ENCODE measurements around the gene RELT. TPM values are rescaled to one million over a fixed set of nuclear protein-coding genes. Genes with fewer than 3 reads are reported as not detected.
A peak's percentile ranks its signal among the peaks of the same experiment; 100 is the strongest.

The RELT gene
- total RNA-seq, 1 experiment from 2014 or later = 24.5 TPM

DNA sequence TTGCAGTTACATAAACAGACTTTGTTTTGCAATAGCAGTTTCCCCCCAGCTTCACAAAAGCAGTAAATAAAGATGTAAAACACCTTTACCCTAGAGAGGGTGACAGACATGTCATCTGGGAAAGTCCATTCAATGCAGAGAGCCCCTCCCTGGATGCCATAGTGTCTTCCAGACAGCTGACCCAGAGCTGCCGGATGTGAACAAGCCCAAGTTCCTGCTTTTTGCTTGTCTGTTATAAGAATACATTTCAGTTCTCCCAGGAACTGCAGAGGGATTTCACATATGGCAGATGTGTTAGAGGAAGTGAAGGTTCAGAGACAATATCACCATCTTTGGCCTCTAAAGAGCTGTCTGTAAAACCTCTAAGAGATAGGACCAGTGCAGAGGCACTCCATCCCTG, 48.9 kb downstream of the RELT start:
- Histone ChIP-seq H3K36me3 (ENCODE audit: low read depth, low read length) (no peaks in the 10 kb centered on the region), H3F3A (ENCODE audit: low read length, unreplicated experiment) (no peaks in the 10 kb centered on the region), H3K27ac (ENCODE audit: low read length) (no peak overlapping the region), H3K4me3 (ENCODE audit: low read length) (no peak overlapping the region), H4K20me1 (ENCODE audit: low read length) (no peaks in the 10 kb centered on the region), H3K9me3 (ENCODE audit: low read length) (no peaks in the 10 kb centered on the region), H3K4me2 (ENCODE audit: low read length) (no peak overlapping the region), H3K9ac (ENCODE audit: low read length) (no peak overlapping the region), H3K79me2 (ENCODE audit: low read length) (no peaks in the 10 kb centered on the region), H3K4me1 (ENCODE audit: insufficient read depth, low read length) (peaks cover 22% of the 10 kb centered on the region), H3K27me3 (ENCODE audit: low read length) (no peaks in the 10 kb centered on the region), H3K9me2 (replicated peaks; ENCODE audit: low read length) (no peaks in the 10 kb centered on the region), H2AFZ (ENCODE audit: low read length) (no peak overlapping the region)
- ATAC-seq (no peak), DNase-seq (no peak)
- TF ChIP-seq, protein P1, sequence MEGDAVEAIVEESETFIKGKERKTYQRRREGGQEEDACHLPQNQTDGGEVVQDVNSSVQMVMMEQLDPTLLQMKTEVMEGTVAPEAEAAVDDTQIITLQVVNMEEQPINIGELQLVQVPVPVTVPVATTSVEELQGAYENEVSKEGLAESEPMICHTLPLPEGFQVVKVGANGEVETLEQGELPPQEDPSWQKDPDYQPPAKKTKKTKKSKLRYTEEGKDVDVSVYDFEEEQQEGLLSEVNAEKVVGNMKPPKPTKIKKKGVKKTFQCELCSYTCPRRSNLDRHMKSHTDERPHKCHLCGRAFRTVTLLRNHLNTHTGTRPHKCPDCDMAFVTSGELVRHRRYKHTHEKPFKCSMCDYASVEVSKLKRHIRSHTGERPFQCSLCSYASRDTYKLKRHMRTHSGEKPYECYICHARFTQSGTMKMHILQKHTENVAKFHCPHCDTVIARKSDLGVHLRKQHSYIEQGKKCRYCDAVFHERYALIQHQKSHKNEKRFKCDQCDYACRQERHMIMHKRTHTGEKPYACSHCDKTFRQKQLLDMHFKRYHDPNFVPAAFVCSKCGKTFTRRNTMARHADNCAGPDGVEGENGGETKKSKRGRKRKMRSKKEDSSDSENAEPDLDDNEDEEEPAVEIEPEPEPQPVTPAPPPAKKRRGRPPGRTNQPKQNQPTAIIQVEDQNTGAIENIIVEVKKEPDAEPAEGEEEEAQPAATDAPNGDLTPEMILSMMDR (conservative IDR thresholded peaks at IDR 0.05; ENCODE audit: low read depth, low read length) = no peak
- no peak for TF ChIP-seq EZH2 (IDR thresholded peaks at IDR 0.05; ENCODE audit: low read length, unreplicated experiment)
- no peak for TF ChIP-seq EZH2phosphoT487 (IDR thresholded peaks at IDR 0.05; ENCODE audit: borderline replicate concordance, low read length)
- ChIA-PET POLR2A (ENCODE audit: unreplicated experiment) (no interaction called here), CTCF (no interaction called here)
- no TSS peak for BruUV-seq (replicated peaks)
- intact Hi-C loops (cut with micrococcal nuclease) = no loop called here

DNA sequence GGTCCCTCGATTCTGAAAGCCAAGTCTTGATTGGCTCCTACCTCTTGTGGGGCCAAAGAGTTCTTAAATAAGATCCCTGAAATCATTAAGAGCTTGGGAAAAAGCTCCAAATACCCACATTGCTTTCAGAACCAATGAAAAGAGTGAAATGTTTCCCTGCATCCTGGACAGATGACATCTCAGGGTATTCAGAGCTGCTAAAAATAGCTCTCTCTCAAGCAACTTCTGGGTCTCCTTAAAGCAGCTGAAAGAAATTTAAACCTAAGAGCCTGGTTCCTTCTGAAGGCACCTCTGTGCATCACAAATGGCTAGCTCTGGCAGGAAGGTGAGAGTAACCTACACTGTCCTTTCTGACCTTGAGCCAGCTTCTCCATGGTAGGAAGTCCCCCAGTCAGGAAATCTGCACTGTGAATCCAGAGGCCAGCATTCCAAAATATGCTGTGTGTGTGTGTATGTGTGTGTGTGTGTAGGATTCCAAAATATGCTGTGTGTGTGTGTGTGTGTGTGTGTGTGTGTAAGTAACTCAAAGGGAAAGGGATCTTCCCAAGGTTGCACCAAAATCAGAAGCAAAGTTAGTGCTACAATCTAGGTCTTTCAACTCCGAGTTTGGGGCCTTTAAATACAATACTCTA, 50.1 kb downstream of the RELT start:
- no peaks in the 10 kb centered on the region for H3K9me2 ChIP-seq (replicated peaks; ENCODE audit: low read length)
- H2AFZ ChIP-seq (ENCODE audit: low read length) = no peak overlapping the region
- intact Hi-C loops (cut with micrococcal nuclease) = no loop called here
- H3K4me3 ChIP-seq (ENCODE audit: low read length) = no peak overlapping the region
- H3K9me3 ChIP-seq (ENCODE audit: low read length) = no peaks in the 10 kb centered on the region
- H3K27ac ChIP-seq (ENCODE audit: low read length) = no peak overlapping the region
- POLR2A ChIA-PET (ENCODE audit: unreplicated experiment) = no interaction called here
- H3K79me2 ChIP-seq (ENCODE audit: low read length) = no peaks in the 10 kb centered on the region
- TF ChIP-seq, protein P1 (conservative IDR thresholded peaks at IDR 0.05; ENCODE audit: low read depth, low read length) = no peak
- no peak for TF ChIP-seq EZH2phosphoT487 (IDR thresholded peaks at IDR 0.05; ENCODE audit: borderline replicate concordance, low read length)
- TF ChIP-seq EZH2 (IDR thresholded peaks at IDR 0.05; ENCODE audit: low read length, unreplicated experiment) = no peak
- H4K20me1 ChIP-seq (ENCODE audit: low read length) = no peaks in the 10 kb centered on the region
- H3K27me3 ChIP-seq (ENCODE audit: low read length) = no peaks in the 10 kb centered on the region
- DNase-seq (no peak), ATAC-seq (no peak)
- no peaks in the 10 kb centered on the region for H3F3A ChIP-seq (ENCODE audit: low read length, unreplicated experiment)
- BruUV-seq (replicated peaks) = no TSS peak
- H3K9ac ChIP-seq (ENCODE audit: low read length) = no peak overlapping the region
- CTCF ChIA-PET = no interaction called here
- H3K4me1 ChIP-seq (ENCODE audit: insufficient read depth, low read length) = peaks cover 22% of the 10 kb centered on the region
- H3K4me2 ChIP-seq (ENCODE audit: low read length) = no peak overlapping the region
- H3K36me3 ChIP-seq (ENCODE audit: low read depth, low read length) = no peaks in the 10 kb centered on the region

GRCh38 chr11:73428227-73428626, 52.0 kb downstream of the RELT start:
- Histone ChIP-seq H3K9me3 (ENCODE audit: low read length) (no peaks in the 10 kb centered on the region), H3K4me2 (ENCODE audit: low read length) (peak overlapping the region; percentile 1; the same call in 1 of the 2 replicates), H3K4me3 (ENCODE audit: low read length) (no peak overlapping the region), H3K4me1 (ENCODE audit: insufficient read depth, low read length) (peaks cover 22% of the 10 kb centered on the region), H3K9ac (ENCODE audit: low read length) (no peak overlapping the region), H4K20me1 (ENCODE audit: low read length) (no peaks in the 10 kb centered on the region), H3K79me2 (ENCODE audit: low read length) (no peaks in the 10 kb centered on the region), H3F3A (ENCODE audit: low read length, unreplicated experiment) (no peaks in the 10 kb centered on the region), H3K9me2 (replicated peaks; ENCODE audit: low read length) (no peaks in the 10 kb centered on the region), H3K27ac (ENCODE audit: low read length) (peak overlapping the region; percentile 41), H2AFZ (ENCODE audit: low read length) (no peak overlapping the region), H3K27me3 (ENCODE audit: low read length) (no peaks in the 10 kb centered on the region), H3K36me3 (ENCODE audit: low read depth, low read length) (no peaks in the 10 kb centered on the region)
- intact Hi-C loops (cut with micrococcal nuclease) = no loop called here
- ChIA-PET POLR2A (ENCODE audit: unreplicated experiment) (no interaction called here), CTCF (no interaction called here)
- BruUV-seq (replicated peaks) = no TSS peak
- TF ChIP-seq, protein P1 (conservative IDR thresholded peaks at IDR 0.05; ENCODE audit: low read depth, low read length) = no peak
- no peak for TF ChIP-seq EZH2phosphoT487 (IDR thresholded peaks at IDR 0.05; ENCODE audit: borderline replicate concordance, low read length)
- TF ChIP-seq EZH2 (IDR thresholded peaks at IDR 0.05; ENCODE audit: low read length, unreplicated experiment) = no peak
- DNase-seq (no peak), ATAC-seq (no peak)

Data from PC-3 (cell line).